HG03095 (cell line): Measurements from ENCODE around the gene C1orf21.

ENCODE experiments used
- ATAC-seq: cut with Tn5 transposase; IDR thresholded peaks from one replicate; pipeline ENCODE4 v1.9.1; 2021; ENCODE audit warnings: moderate library complexity; ENCODE audit not compliant: unreplicated experiment

Gene C1orf21

GRCh38 chr1:184409011-184409410 is 22.2 kb downstream of the C1orf21 start:
- ATAC-seq: no peak

GRCh38 chr1:184412472-184412871 is 25.6 kb downstream of the C1orf21 start:
- no peak for ATAC-seq

- no peak for ATAC-seq
These were observed 29.7 kb downstream of the C1orf21 start for GRCh38 chr1:184416481-184416880.

GRCh38 chr1:184416946-184417345 is 30.1 kb downstream of the C1orf21 start:
- ATAC-seq: no peak

GRCh38 chr1:184417916-184418315 is 31.1 kb downstream of the C1orf21 start:
- ATAC-seq: no peak

- no peak for ATAC-seq
These were observed 32.0 kb downstream of the C1orf21 start for GRCh38 chr1:184418652-184419349.

GRCh38 chr1:184419350-184420161 is 32.7 kb downstream of the C1orf21 start:
- ATAC-seq: no peak

- no peak for ATAC-seq
These were observed 35.8 kb downstream of the C1orf21 start for GRCh38 chr1:184422490-184423233.

- ATAC-seq: no peak
These were observed 36.8 kb downstream of the C1orf21 start for GRCh38 chr1:184423649-184424048.

- no peak for ATAC-seq
These were observed 37.3 kb downstream of the C1orf21 start for GRCh38 chr1:184424157-184424556.

- no peak for ATAC-seq
These were observed 38.1 kb downstream of the C1orf21 start for GRCh38 chr1:184424945-184425344.

GRCh38 chr1:184425449-184426277 is 38.8 kb downstream of the C1orf21 start:
- ATAC-seq: no peak

- ATAC-seq: no peak
These were observed 39.4 kb downstream of the C1orf21 start for GRCh38 chr1:184426278-184426674.

GRCh38 chr1:184427722-184428121 is 40.9 kb downstream of the C1orf21 start:
- ATAC-seq: no peak

GRCh38 chr1:184428604-184429003 is 41.8 kb downstream of the C1orf21 start:
- ATAC-seq: no peak

GRCh38 chr1:184429335-184429734 is 42.5 kb downstream of the C1orf21 start:
- no peak for ATAC-seq

- ATAC-seq: no peak
These were observed 47.2 kb downstream of the C1orf21 start for GRCh38 chr1:184433956-184434502.

- ATAC-seq: no peak
These were observed 50.5 kb downstream of the C1orf21 start for GRCh38 chr1:184437291-184437690.

- ATAC-seq: no peak
These were observed 51.5 kb downstream of the C1orf21 start for GRCh38 chr1:184438363-184438762.

- no peak for ATAC-seq
These were observed 55.4 kb downstream of the C1orf21 start for GRCh38 chr1:184442260-184442659.
